D721Med (cell line): ENCODE data around the gene RTN1.

Experiments
- DNase-seq: peaks from one replicate; pipeline ENCODE4 v3.0.0; 2011; ENCODE audit warnings: low spot score; ENCODE audit not compliant: insufficient read length
- FAIRE-seq: peaks from 2 replicates; lab custom pipeline; 2011; peaks lifted over from hg19 to GRCh38; lab: Jason Lieb, UNC
- TF ChIP-seq, protein P1 (sequence below): IDR thresholded peaks from 2 replicates; pipeline ENCODE4 v1.5.1; 2012; ENCODE audit warnings: mild to moderate bottlenecking, control low read depth; ENCODE audit not compliant: insufficient read depth; ENCODE audit errors: missing control alignments

Gene RTN1

DNA sequence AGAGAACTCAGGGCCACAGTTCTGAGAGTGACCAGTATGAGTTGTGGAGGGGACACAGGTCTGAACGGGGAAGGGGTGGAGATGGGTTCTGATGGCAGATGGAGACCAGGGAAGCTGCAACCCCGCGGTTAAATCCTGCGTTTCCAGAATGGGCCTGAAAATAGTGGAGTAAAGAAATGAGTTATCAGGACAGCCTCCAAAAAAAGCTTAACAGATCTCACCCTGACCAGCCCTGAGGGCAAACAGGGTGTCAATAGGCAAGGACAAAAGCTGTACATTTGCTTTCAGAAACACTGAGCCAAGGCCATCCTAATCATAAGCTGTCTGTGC lies 555 bp upstream of the RTN1 start:
- TF ChIP-seq, protein P1, sequence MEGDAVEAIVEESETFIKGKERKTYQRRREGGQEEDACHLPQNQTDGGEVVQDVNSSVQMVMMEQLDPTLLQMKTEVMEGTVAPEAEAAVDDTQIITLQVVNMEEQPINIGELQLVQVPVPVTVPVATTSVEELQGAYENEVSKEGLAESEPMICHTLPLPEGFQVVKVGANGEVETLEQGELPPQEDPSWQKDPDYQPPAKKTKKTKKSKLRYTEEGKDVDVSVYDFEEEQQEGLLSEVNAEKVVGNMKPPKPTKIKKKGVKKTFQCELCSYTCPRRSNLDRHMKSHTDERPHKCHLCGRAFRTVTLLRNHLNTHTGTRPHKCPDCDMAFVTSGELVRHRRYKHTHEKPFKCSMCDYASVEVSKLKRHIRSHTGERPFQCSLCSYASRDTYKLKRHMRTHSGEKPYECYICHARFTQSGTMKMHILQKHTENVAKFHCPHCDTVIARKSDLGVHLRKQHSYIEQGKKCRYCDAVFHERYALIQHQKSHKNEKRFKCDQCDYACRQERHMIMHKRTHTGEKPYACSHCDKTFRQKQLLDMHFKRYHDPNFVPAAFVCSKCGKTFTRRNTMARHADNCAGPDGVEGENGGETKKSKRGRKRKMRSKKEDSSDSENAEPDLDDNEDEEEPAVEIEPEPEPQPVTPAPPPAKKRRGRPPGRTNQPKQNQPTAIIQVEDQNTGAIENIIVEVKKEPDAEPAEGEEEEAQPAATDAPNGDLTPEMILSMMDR = no peak
- DNase-seq (no peak), FAIRE-seq (no peak)

DNA sequence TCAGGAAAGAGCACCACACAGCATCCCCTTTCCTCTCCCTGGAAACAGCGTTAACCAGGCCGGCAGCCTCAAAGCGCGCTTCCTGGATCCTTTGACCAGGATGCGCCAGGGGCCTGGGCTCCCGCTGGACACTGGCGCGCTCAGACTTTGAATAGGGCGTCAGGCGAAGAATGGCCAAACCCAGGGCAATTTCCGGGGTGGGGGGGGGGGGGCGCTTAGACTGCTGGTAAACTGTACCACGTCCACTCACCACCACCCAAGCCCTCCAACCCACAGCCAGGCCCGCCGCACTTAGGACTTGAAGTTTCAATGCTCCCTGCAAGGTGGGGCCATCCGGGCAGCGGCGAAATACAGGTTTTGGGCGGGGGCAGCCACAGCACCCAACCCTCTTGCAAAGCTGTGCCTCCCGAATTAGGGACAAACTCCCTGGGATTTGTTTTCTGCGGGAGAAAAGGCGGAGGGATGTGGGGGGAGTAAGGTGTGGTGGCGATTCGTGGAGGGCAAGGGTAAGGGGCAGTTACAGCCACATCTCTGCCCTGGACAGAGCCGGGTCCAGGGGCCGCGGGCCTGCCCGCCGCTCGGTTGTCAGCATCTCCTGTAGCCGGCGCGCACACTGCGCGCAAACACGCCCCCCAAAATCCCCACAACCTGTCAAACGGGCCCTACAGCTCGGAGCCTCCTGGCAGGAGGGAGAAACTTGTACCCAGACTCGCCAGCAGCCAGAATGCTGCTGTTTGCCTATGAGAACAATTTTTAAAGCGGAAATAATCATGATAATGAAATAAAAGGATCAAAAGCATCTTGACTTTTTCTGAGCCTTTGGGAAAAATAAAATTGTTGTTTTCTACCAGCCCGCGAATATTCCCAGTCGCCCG lies 958 bp downstream of the RTN1 start:
- no peak for DNase-seq
- TF ChIP-seq, protein P1 = no peak
- FAIRE-seq = no peak

DNA sequence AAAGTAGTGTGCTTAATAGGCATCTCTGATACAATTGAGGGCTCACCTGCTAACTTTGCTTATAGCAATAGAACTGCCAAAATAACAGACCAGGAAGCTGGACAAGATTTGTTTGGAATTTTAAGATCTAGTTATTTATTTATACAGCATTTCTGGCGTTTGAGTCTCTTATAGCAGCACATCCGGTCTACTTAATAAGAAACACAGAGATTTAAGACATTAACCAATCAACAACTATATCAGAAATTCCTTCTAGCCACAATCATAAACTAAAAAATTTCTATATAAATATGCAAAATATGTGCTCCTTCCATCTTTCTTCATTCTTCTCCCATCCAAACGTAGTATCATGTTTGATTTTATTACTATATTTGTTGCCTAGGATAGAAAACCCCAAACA lies 2.6 kb downstream of the RTN1 start:
- TF ChIP-seq, protein P1 = no peak

DNA sequence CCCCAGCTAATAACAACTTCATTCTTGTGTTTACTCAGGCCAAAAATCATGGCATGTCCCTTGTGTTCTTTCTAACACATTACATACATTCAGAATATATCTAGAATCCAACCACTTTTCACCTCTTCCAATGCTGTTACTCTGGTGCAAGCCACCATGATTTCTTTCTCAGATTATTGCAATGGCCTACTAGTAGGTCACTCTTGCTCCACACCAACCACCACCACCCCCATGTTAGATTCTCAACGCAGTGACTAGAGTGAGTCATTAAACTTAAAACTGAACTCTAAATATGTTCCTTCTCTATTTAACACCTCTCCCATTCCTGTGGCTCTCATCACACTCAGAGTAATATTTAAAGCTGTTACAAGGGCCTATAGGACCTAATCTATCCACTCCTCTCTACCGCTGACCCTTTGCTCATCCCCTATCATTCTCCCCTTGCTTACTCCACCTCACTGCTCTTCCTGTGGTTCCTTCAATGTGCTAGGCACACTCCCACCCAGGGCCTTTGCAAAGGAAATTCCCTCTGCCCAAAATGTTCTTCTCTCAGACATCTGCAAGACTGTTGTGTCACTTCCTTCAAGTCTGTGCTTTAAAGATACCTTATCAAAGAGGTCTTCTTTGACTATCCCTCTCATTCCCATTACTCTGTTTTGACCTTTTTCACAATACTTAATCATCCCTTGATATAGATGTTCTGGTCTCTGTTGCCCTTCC lies 6.6 kb downstream of the RTN1 start:
- no peak for FAIRE-seq
- no peak for DNase-seq
- TF ChIP-seq, protein P1 = no peak

More for the DNA sequence above, 2.6 kb downstream of the RTN1 start:
- FAIRE-seq (no peak), DNase-seq (no peak)

DNA sequence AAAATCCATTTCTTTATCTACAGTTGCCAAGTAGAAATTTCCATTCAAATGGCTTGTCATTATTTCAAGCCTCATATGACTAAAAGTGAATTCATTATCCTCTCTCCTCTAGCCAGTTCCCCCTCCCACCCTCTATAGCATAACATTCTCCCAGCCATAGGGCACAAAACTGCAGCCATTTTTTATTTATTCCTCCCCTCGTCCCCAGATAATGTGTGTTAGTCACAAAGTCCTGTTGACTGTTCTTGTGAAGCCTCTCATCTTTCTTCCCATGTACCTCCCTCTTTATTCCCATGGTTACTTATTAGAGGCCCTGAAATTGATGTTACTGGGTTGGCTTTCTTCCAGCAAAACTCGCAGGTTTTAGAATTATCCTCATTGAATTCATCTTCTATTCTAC lies 13.2 kb downstream of the RTN1 start:
- TF ChIP-seq, protein P1 = no peak
- FAIRE-seq (no peak), DNase-seq (no peak)

DNA sequence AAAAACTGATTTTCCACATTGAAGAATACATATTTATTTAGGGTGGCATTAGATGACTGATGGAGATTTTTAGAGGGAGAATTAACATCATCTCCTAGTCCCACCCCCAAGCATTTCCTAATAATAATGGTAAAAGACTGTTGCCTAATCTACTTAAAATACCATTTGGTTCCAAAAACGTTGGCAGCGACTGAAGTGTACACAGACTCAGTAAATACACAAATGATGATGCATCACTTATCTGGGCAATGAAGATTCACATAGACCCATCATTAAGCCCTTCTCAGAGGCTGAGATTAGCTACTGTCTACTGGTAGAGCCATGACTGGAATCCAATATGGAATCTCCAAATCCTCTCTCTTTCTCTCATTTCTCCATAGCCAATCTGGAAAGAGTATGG lies 18.2 kb downstream of the RTN1 start:
- FAIRE-seq = no peak
- TF ChIP-seq, protein P1 = no peak
- no peak for DNase-seq

DNA sequence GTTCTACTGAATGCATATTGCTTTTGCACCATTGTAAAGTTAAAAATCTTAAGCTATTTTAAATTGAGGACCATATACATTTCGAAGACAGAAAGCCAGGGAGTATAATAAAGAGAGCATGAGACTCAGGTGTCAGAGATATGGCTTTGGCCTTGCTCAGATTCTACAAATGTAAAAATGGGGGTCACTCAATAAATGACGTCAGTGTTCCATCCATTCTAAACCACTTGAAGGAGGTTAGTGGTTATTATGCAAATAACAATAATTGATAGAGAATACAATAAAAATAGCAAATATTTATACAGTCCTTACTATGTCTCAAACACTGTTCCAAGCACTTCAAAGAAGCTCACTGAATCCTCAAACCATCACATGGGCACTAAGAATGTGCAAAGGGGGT lies 20.1 kb downstream of the RTN1 start:
- FAIRE-seq = no peak
- TF ChIP-seq, protein P1 = no peak
- DNase-seq = no peak
